Breast epithelium (tissue), 4 donors: ENCODE measurements around the gene CSF2RB. TPM values are rescaled to one million over a fixed set of nuclear protein-coding genes. Genes with fewer than 3 reads are reported as not detected.

Experiments used
- DNase-seq, 2 donors: peaks; one replicate each; pipeline ENCODE4 v3.0.0-alpha.2; 2019; ENCODE audit warnings: low spot score in 2 of 2
- H3K27ac ChIP-seq, 2 donors: fragments of 200-600 bp; sonication (generic) in 1 of 2; one replicate each; pipeline ENCODE4 v1.5.1; 2016 to 2019; ENCODE audit warnings: mild to moderate bottlenecking in 1 of 2
- H3K27me3 ChIP-seq, 2 donors: fragments of 200-600 bp; sonication (generic) in 1 of 2; one replicate each; pipeline versions ENCODE4 v1.5.1 to v1.6.0; 2017 to 2019; ENCODE audit warnings: control low read depth in 1 of 2, mild to moderate bottlenecking in 1 of 2
- H3K36me3 ChIP-seq: fragments of 200-600 bp; one replicate; pipeline ENCODE4 v1.5.1; 2019
- H3K4me1 ChIP-seq, 2 donors: fragments of 200-600 bp; sonication (generic); one replicate each; pipeline ENCODE4 v1.5.1; 2016 to 2019; ENCODE audit warnings: control low read depth in 1 of 2
- H3K4me3 ChIP-seq, 3 donors: fragments of 200-600 bp; sonication (generic); 1 replicate in 2 of 3; 2 replicates in 1 of 3; pipeline ENCODE4 v1.5.1; 2016 to 2019; ENCODE audit warnings: mild to moderate bottlenecking in 3 of 3, moderate library complexity in 2 of 3
- H3K9me3 ChIP-seq, 2 donors: fragments of 200-600 bp; sonication (generic) in 1 of 2; one replicate each; pipeline ENCODE4 v1.5.1; 2016 to 2019; ENCODE audit warnings: control low read depth in 1 of 2
- CTCF ChIP-seq, 3 donors: fragments of 450-650 bp; IDR thresholded peaks; one replicate each; pipeline ENCODE4 v1.5.1; 2016 to 2017; ENCODE audit warnings: antibody characterized with exemption in 3 of 3, mild to moderate bottlenecking in 3 of 3, moderate library complexity in 3 of 3
- POLR2A ChIP-seq: fragments of 450-650 bp; IDR thresholded peaks from one replicate; pipeline ENCODE4 v1.6.1; 2016; ENCODE audit warnings: antibody characterized with exemption, mild to moderate bottlenecking, moderate library complexity
- POLR2AphosphoS5 ChIP-seq, 3 donors: sonication (generic); formaldehyde crosslinking; IDR thresholded peaks; one replicate each; pipeline ENCODE4 v1.6.1; 2017; ENCODE audit warnings: antibody characterized with exemption in 3 of 3
- intact Hi-C: fragments of 100-400 bp; cut with DNase I; formaldehyde crosslinking; loops from one replicate; pipeline ENCODE4 v1.15.1; 2023; ENCODE audit warnings: low total_unique reads
- total RNA-seq, 3 donors: library from RNA; depleted of rRNA; stranded (reverse); fragments of >200 nt; gene quantifications; one replicate each; pipeline ENCODE4 v1.1.0, GENCODE V29; 2016

Gene CSF2RB
- total RNA-seq, 3 donors from 2014 or later = 3.3 to 8.6 (median 3.8) TPM

- Histone ChIP-seq H3K36me3 (no peaks in the 10 kb centered on the region), H3K4me1 (no peaks in the 10 kb centered on the region), H3K9me3 (peaks cover 0 to 1% of the 10 kb centered on the region in 2 donors), H3K4me3 (no peak overlapping the region), H3K27me3 (peaks cover 0 to 3% of the 10 kb centered on the region in 2 donors), H3K27ac (no peak overlapping the region)
- no peak for TF ChIP-seq POLR2A
- TF ChIP-seq CTCF (IDR thresholded peaks at IDR 0.05) = no peak
- TF ChIP-seq POLR2AphosphoS5 (IDR thresholded peaks at IDR 0.05) = no peak
- intact Hi-C loops = no loop called here
- DNase-seq = no peak
These were observed 10.8 kb downstream of the CSF2RB start for GRCh38 chr22:36924151-36924698.

- Histone ChIP-seq H3K9me3 (no peaks in the 10 kb centered on the region), H3K27ac (no peak overlapping the region), H3K27me3 (peaks cover 0 to 3% of the 10 kb centered on the region in 2 donors), H3K4me1 (no peaks in the 10 kb centered on the region), H3K4me3 (no peak overlapping the region), H3K36me3 (no peaks in the 10 kb centered on the region)
- intact Hi-C loops = loop anchor here (1.0 kb wide), 1 partner anchor 18 kb away; no protein-coding TSS in a partner anchor
- no peak for DNase-seq
- TF ChIP-seq POLR2AphosphoS5 (IDR thresholded peaks at IDR 0.05) (no peak), CTCF (IDR thresholded peaks at IDR 0.05) (no peak), POLR2A (no peak)
These were observed 12.2 kb downstream of the CSF2RB start for GRCh38 chr22:36925388-36926290.

- TF ChIP-seq CTCF (IDR thresholded peaks at IDR 0.05) = no peak
- no peak for TF ChIP-seq POLR2AphosphoS5 (IDR thresholded peaks at IDR 0.05)
- no peak for TF ChIP-seq POLR2A
- no peaks in the 10 kb centered on the region for H3K4me1 ChIP-seq
- no peak overlapping the region for H3K4me3 ChIP-seq
- no peak overlapping the region for H3K27ac ChIP-seq
- no peaks in the 10 kb centered on the region for H3K9me3 ChIP-seq
- no peaks in the 10 kb centered on the region for H3K36me3 ChIP-seq
- intact Hi-C loops = loop anchor here (1.0 kb wide), 1 partner anchor 17 kb away; no protein-coding TSS in a partner anchor
- no peak for DNase-seq
- peaks cover 0 to 3% of the 10 kb centered on the region in 2 donors for H3K27me3 ChIP-seq
These were observed 12.9 kb downstream of the CSF2RB start for GRCh38 chr22:36926309-36926708.

GRCh38 chr22:36926721-36927435 lies 13.4 kb downstream of the CSF2RB start:
- no peak for DNase-seq
- TF ChIP-seq POLR2A = no peak
- no peak for TF ChIP-seq CTCF (IDR thresholded peaks at IDR 0.05)
- TF ChIP-seq POLR2AphosphoS5 (IDR thresholded peaks at IDR 0.05) = no peak
- H3K4me3 ChIP-seq = no peak overlapping the region
- H3K27me3 ChIP-seq = peaks cover 0 to 3% of the 10 kb centered on the region in 2 donors
- H3K9me3 ChIP-seq = no peaks in the 10 kb centered on the region
- intact Hi-C loops = loop anchor here (1.0 kb wide), 1 partner anchor 16 kb away; no protein-coding TSS in a partner anchor
- no peaks in the 10 kb centered on the region for H3K4me1 ChIP-seq
- no peaks in the 10 kb centered on the region for H3K36me3 ChIP-seq
- H3K27ac ChIP-seq = no peak overlapping the region
